K562 (cell line): ENCODE measurements around the gene BEND5. TPM values are rescaled to one million over a fixed set of nuclear protein-coding genes. Genes with fewer than 3 reads are reported as not detected.

Experiments used
- ATAC-seq: fragments of 200-7000 bp; cut with Tn5 transposase; 3 replicates; pipeline ENCODE4 v1.9.1; 2020; ENCODE audit warnings: moderate library complexity
- BruUV-seq: library from RNA; stranded (reverse); fragments of 400-500 nt; replicated peaks from 2 replicates; lab custom pipeline; 2021; lab: Mats Ljungman, UMichigan
- CTCF ChIA-PET: fragments of 300-600 bp; formaldehyde crosslinking; extraction: SDS; loops from one replicate; lab custom pipeline; 2021; ENCODE audit warnings: low intra/inter-chr PET ratio; lab: Yijun Ruan, JAX
- POLR2A ChIA-PET: fragments of 300-600, 350-650 bp; sonication (Branson Sonifier 250); formaldehyde crosslinking; extraction: SDS; loops from one replicate; lab custom pipeline; 2021; ENCODE audit warnings: antibody characterized with exemption, inconsistent platforms; lab: Yijun Ruan, JAX
- DNase-seq, 4 experiments: peaks; one replicate each; pipeline versions ENCODE4 v3.0.0 to v3.0.0-alpha.2; 2011 to 2018; ENCODE audit warnings: low spot score in 3 of 4, mixed read lengths in 3 of 4; ENCODE audit errors: extremely low read depth in 1 of 4
- FAIRE-seq: peaks from 2 replicates; lab custom pipeline; 2011; peaks lifted over from hg19 to GRCh38; lab: Jason Lieb, UNC
- H2AFZ ChIP-seq: 2 replicates; pipeline ENCODE4 v1.6.0; 2011; ENCODE audit warnings: low read depth, low read length, control low read depth, inconsistent platforms
- H3K27ac ChIP-seq: fragments of 200-600 bp; 3 replicates; pipeline ENCODE4 v1.8.0; 2011; ENCODE audit warnings: low read depth, mild to moderate bottlenecking, control low read depth, inconsistent platforms, low read length, moderate library complexity, mixed read lengths; ENCODE audit errors: extremely low read depth
- H3K27me3 ChIP-seq, 2 experiments: fragments of 300-600 bp in 1 of 2; 2 replicates in 1 of 2; 3 replicates in 1 of 2; pipeline versions ENCODE4 v1.6.0 to v1.8.0; 2011; ENCODE audit warnings: inconsistent platforms in 2 of 2, low read length in 2 of 2, mild to moderate bottlenecking in 1 of 2, mixed read lengths in 1 of 2, moderate library complexity in 1 of 2; ENCODE audit not compliant: control insufficient read depth in 2 of 2, insufficient read depth in 2 of 2
- H3K36me3 ChIP-seq: fragments of 300-600 bp; 3 replicates; pipeline ENCODE4 v1.8.0; 2011; ENCODE audit warnings: mild to moderate bottlenecking, low read length, inconsistent platforms; ENCODE audit not compliant: control insufficient read depth, insufficient read depth
- H3K4me1 ChIP-seq, 2 experiments: fragments of 200-600 bp in 1 of 2; replicated peaks in 1 of 2; 2 replicates in 1 of 2; 3 replicates in 1 of 2; pipeline versions ENCODE4 v1.5.1 to v1.8.0; 2011; ENCODE audit warnings: inconsistent platforms in 2 of 2, low read length in 2 of 2, mild to moderate bottlenecking in 1 of 2, mixed read lengths in 1 of 2, moderate library complexity in 1 of 2; ENCODE audit not compliant: control insufficient read depth in 2 of 2, insufficient read depth in 2 of 2
- H3K4me2 ChIP-seq: 2 replicates; pipeline ENCODE4 v1.6.1; 2011; ENCODE audit warnings: low read length, control low read depth, inconsistent platforms, mixed read lengths; ENCODE audit not compliant: insufficient read depth
- H3K4me3 ChIP-seq: fragments of 200-600 bp; sonication (generic), shearing (Covaris generic); 2 replicates; pipeline ENCODE4 v1.5.1; 2016; ENCODE audit warnings: control low read depth, inconsistent platforms
- H3K79me2 ChIP-seq: fragments of 200-600 bp; 3 replicates; pipeline ENCODE4 v1.8.0; 2011; ENCODE audit warnings: low read length, inconsistent platforms; ENCODE audit not compliant: control insufficient read depth, insufficient read depth
- H3K9ac ChIP-seq, 2 experiments: 2 replicates each; pipeline versions ENCODE4 v1.6.0 to v1.6.1; 2011; ENCODE audit warnings: low read depth in 2 of 2, low read length in 2 of 2, control low read depth in 1 of 2, inconsistent platforms in 1 of 2, mild to moderate bottlenecking in 1 of 2, mixed read lengths in 1 of 2; ENCODE audit not compliant: insufficient read depth in 1 of 2
- H3K9me1 ChIP-seq: one replicate; pipeline ENCODE4 v1.6.0; 2011; ENCODE audit warnings: inconsistent platforms, mild to moderate bottlenecking, low read length, moderate library complexity; ENCODE audit not compliant: control insufficient read depth, insufficient read depth
- H3K9me3 ChIP-seq: replicated peaks from 2 replicates; pipeline ENCODE4 v1.5.1; 2011; ENCODE audit warnings: low read depth, low read length, inconsistent platforms; ENCODE audit not compliant: control insufficient read depth, insufficient read depth
- H4K20me1 ChIP-seq: replicated peaks from 2 replicates; pipeline ENCODE4 v1.6.1; 2011; ENCODE audit warnings: low read length, inconsistent platforms, mixed read lengths; ENCODE audit not compliant: control insufficient read depth, insufficient read depth
- CC2D1A ChIP-seq: fragments of 450-650 bp; IDR thresholded peaks from 2 replicates; pipeline ENCODE4 v1.6.1; 2017; ENCODE audit warnings: mild to moderate bottlenecking
- CCAR2 ChIP-seq: fragments of 200-400 bp; formaldehyde crosslinking; IDR thresholded peaks from 2 replicates; pipeline ENCODE4 v1.6.1; 2017; ENCODE audit warnings: mild to moderate bottlenecking, low read depth, low read length
- CGGBP1 ChIP-seq: fragments of 250-450 bp; sonication (Bioruptor Pico); IDR thresholded peaks from 2 replicates; pipeline ENCODE4 v1.9.0; 2021; ENCODE audit warnings: mild to moderate bottlenecking
- CLOCK ChIP-seq: fragments of 250-450 bp; sonication (Bioruptor Pico); IDR thresholded peaks from 2 replicates; pipeline ENCODE4 v1.4.0; 2020; ENCODE audit warnings: mild to moderate bottlenecking, moderate library complexity, borderline replicate concordance
- HDAC3 ChIP-seq: fragments of 450-650 bp; IDR thresholded peaks from 2 replicates; pipeline ENCODE4 v1.6.1; 2018; ENCODE audit warnings: borderline replicate concordance, mild to moderate bottlenecking, moderate library complexity; ENCODE audit not compliant: partially characterized antibody
- KDM1A ChIP-seq, 2 experiments: fragments of 450-650 bp; IDR thresholded peaks; 2 replicates each; pipeline ENCODE4 v1.6.1; 2016; ENCODE audit warnings: mild to moderate bottlenecking in 2 of 2
- KLF1 ChIP-seq: fragments of 450-650 bp; IDR thresholded peaks from 2 replicates; pipeline ENCODE4 v1.6.1; 2016; ENCODE audit warnings: missing genetic modification characterization, missing compliant biosample characterization
- LCOR ChIP-seq: sonication (generic); formaldehyde crosslinking; IDR thresholded peaks from 2 replicates; pipeline ENCODE4 v1.8.0; 2022; ENCODE audit warnings: mild to moderate bottlenecking, missing genetic modification reagents
- RREB1 ChIP-seq: fragments of 250-450 bp; sonication (Bioruptor Pico); IDR thresholded peaks from 2 replicates; pipeline ENCODE4 v1.4.0; 2020
- SP1 ChIP-seq: sonication (generic); formaldehyde crosslinking; IDR thresholded peaks from 2 replicates; pipeline ENCODE4 v1.8.1; 2022; ENCODE audit warnings: mild to moderate bottlenecking, missing genetic modification reagents
- TOE1 ChIP-seq, 2 experiments: fragments of 450-650 bp in 1 of 2; sonication (generic) in 1 of 2; formaldehyde crosslinking in 1 of 2; IDR thresholded peaks; 2 replicates each; pipeline versions ENCODE4 v1.7.1 to v1.8.0; 2016 to 2022; ENCODE audit warnings: borderline replicate concordance in 2 of 2, mild to moderate bottlenecking in 2 of 2, antibody characterized with exemption in 1 of 2, inconsistent platforms in 1 of 2, low read depth in 1 of 2, missing genetic modification reagents in 1 of 2, moderate library complexity in 1 of 2
- ZEB2 ChIP-seq: fragments of 450-650 bp; IDR thresholded peaks from 2 replicates; pipeline ENCODE4 v1.6.1; 2016
- ZNF24 ChIP-seq: fragments of 450-650 bp; IDR thresholded peaks from 2 replicates; pipeline ENCODE4 v1.6.1; 2016
- ZNF778 ChIP-seq: fragments of 450-650 bp; formaldehyde crosslinking; IDR thresholded peaks from 2 replicates; pipeline ENCODE4 v1.4.0; 2020; ENCODE audit warnings: mild to moderate bottlenecking, moderate library complexity
- WGBS: fragments of 100-300 bp; shearing (Covaris generic); methylation state at CpG from one replicate; pipeline ENCODE4 v1.1.6; 2016; ENCODE audit warnings: low coverage, mixed read lengths; ENCODE audit not compliant: insufficient coverage; ENCODE audit errors: missing lambda C conversion rate; 5-methylcytosine and 5-hydroxymethylcytosine counted together
- in situ Hi-C: fragments of 300-500 bp; cut with MboI; formaldehyde crosslinking; loops from 4 replicates; pipeline ENCODE4 v1.15.0; 2018; ENCODE audit warnings: inconsistent platforms, mixed read lengths
- intact Hi-C: fragments of 100-400 bp; cut with micrococcal nuclease; formaldehyde crosslinking; loops from 2 replicates; pipeline ENCODE4 v1.14.2; 2022
- polyA plus RNA-seq, 8 experiments: library from polyadenylated mRNA; depleted of rRNA in 4 of 8; stranded (reverse) in 5 of 8; unstranded in 3 of 8; fragments of >200 nt; fragmentation: Nextera tagmentation in 2 of 8; fragmentation: Illumina TruSeq in 1 of 8; extraction: Ambion mirVana in 2 of 8; extraction: Trizol in 1 of 8; gene quantifications; 2 replicates each; pipeline versions ENCODE4 v1.2.1 to v1.2.3, GENCODE V29; 2011 to 2014; ENCODE audit warnings: inconsistent platforms in 1 of 8, missing spikeins in 1 of 8
- total RNA-seq, 7 experiments: library from RNA; depleted of rRNA in 6 of 7; stranded (reverse); fragments of >200 nt in 6 of 7; fragmentation: Illumina TruSeq in 2 of 7; extraction: Trizol in 2 of 7; gene quantifications; 2 replicates each; pipeline versions ENCODE4 v1.2.1 to v1.2.3, GENCODE V29; 2011 to 2021; ENCODE audit warnings: low replicate concordance in 1 of 7
- TF ChIP-seq, protein P1 (sequence below): fragments of 250-450 bp; sonication (Bioruptor Pico); IDR thresholded peaks from 2 replicates; pipeline ENCODE4 v1.8.0; 2022; ENCODE audit warnings: moderate library complexity, mild to moderate bottlenecking, inconsistent platforms

The BEND5 gene
- total and polyA plus RNA-seq, 9 of the 15 experiments (the other 6 are each of a cell fraction or from before 2014, with no cell fraction given), result not detected

- in situ Hi-C loops, result no loop called here
- 0% methylated on average over 3 of the region's 3 CpGs for WGBS
- POLR2A ChIA-PET, result no interaction called here
- H3K9me3 ChIP-seq, result no peaks in the 10 kb centered on the region
- no peaks in the 10 kb centered on the region for H3K79me2 ChIP-seq
- H3K9ac ChIP-seq, result no peak overlapping the region
- H4K20me1 ChIP-seq, result no peaks in the 10 kb centered on the region
- no peaks in the 10 kb centered on the region for H3K27me3 ChIP-seq
- H3K36me3 ChIP-seq, result no peaks in the 10 kb centered on the region
- DNase-seq, result no peak
- no peaks in the 10 kb centered on the region for H3K4me1 ChIP-seq
- no peak overlapping the region for H3K4me2 ChIP-seq
- CTCF ChIA-PET, result no interaction called here
- H3K4me3 ChIP-seq, result no peak overlapping the region
- BruUV-seq, result no TSS peak
- intact Hi-C loops, result no loop called here
- H3K9me1 ChIP-seq, result no peaks in the 10 kb centered on the region
- no peak for FAIRE-seq
- ATAC-seq, result no peak
- no peak overlapping the region for H3K27ac ChIP-seq
- H2AFZ ChIP-seq, result no peak overlapping the region
- no peak for TF ChIP-seq KLF1
- TF ChIP-seq CLOCK (CRISPR knock-in tag), result no peak
- TF ChIP-seq LCOR (CRISPR knock-in tag), result no peak
- TF ChIP-seq CCAR2, result no peak
- TF ChIP-seq KDM1A (IDR thresholded peaks at IDR 0.05), result no peak
- no peak for TF ChIP-seq CGGBP1 (CRISPR knock-in tag)
- no peak for TF ChIP-seq CC2D1A
- TF ChIP-seq HDAC3, result no peak
- no peak for TF ChIP-seq ZEB2
- TF ChIP-seq ZNF778 (CRISPR knock-in tag), result no peak
- no peak for TF ChIP-seq SP1 (CRISPR knock-in tag)
- no peak for TF ChIP-seq ZNF24
- no peak for TF ChIP-seq RREB1 (CRISPR knock-in tag)
- TF ChIP-seq TOE1 (IDR thresholded peaks at IDR 0.05; ENCODE audit: borderline replicate concordance), result no peak
- no peak for TF ChIP-seq TOE1 (CRISPR knock-in tag; IDR thresholded peaks at IDR 0.05; ENCODE audit: borderline replicate concordance, low read depth)
- TF ChIP-seq, protein P1, sequence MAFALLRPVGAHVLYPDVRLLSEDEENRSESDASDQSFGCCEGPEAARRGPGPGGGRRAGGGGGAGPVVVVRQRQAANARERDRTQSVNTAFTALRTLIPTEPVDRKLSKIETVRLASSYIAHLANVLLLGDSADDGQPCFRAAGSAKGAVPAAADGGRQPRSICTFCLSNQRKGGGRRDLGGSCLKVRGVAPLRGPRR (CRISPR knock-in tag), result no peak
Measured at GRCh38 chr1:48808496-48808895, 31.8 kb upstream of the BEND5 start.
